ENCODE measurements around the gene DCAF7.

The DCAF7 gene

DNA sequence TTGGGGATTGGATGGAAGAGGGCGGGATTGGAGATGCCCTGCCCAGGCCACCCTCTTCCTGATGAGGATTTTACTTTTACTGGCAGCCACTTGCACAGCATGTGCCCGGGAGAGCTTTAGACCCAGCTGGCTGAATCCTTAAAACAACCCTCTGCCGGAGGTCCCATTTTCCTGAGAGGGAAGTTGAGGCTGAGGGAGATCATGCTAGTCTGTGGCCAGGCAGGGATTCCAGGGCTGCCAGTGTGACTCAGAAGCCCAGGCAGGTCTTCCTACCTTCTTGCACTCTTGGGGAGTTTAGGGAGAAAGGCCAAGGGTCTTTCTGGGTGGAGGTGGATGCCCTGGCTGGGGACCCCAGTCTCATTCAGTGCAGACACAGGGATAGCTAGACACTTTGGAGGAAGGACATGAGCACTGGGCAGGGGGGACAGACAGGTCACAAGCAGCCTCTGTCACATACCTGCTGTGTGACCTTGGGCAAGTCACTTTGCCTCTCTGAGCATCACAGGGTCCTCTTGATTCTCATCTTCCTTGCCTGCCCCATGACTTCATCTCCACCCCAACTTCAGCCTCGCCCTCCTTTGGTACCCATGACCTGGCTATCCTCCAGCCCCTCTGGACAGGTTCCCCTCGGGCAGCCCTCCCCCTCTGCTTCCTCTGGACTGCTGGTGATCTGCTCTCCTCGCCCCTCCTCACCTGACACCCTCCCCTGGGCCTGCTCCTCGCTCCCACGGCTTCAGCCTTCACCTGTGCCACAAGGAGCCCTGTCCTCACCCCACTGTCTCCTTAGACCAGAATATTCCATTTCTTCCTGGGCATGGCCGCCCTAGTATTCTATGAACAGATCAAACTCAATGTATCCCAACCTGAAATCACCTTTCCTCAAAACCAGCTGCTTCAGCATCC, 11.3 kb upstream of the DCAF7 start:
- Histone ChIP-seq H3K27me3 (ENCODE audit: low read depth, low read length) (no peaks in the 10 kb centered on the region), H3K79me2 (ENCODE audit: low read length) (no peaks in the 10 kb centered on the region), H4K20me1 (ENCODE audit: insufficient read depth, low read length) (no peaks in the 10 kb centered on the region), H3K4me2 (ENCODE audit: low read length) (no peak overlapping the region), H3K27ac (ENCODE audit: low read length) (no peak overlapping the region), H3K4me1 (ENCODE audit: low read length) (no peaks in the 10 kb centered on the region), H3K4me3 (ENCODE audit: low read length) (no peak overlapping the region), H3K9ac (ENCODE audit: low read length) (no peak overlapping the region), H3K9me3 (ENCODE audit: insufficient read depth, low read length) (no peaks in the 10 kb centered on the region), H3K36me3 (replicated peaks; ENCODE audit: low read depth, low read length) (no peaks in the 10 kb centered on the region), H2AFZ (ENCODE audit: low read depth, low read length) (no peak overlapping the region)
- TF ChIP-seq, protein P1, sequence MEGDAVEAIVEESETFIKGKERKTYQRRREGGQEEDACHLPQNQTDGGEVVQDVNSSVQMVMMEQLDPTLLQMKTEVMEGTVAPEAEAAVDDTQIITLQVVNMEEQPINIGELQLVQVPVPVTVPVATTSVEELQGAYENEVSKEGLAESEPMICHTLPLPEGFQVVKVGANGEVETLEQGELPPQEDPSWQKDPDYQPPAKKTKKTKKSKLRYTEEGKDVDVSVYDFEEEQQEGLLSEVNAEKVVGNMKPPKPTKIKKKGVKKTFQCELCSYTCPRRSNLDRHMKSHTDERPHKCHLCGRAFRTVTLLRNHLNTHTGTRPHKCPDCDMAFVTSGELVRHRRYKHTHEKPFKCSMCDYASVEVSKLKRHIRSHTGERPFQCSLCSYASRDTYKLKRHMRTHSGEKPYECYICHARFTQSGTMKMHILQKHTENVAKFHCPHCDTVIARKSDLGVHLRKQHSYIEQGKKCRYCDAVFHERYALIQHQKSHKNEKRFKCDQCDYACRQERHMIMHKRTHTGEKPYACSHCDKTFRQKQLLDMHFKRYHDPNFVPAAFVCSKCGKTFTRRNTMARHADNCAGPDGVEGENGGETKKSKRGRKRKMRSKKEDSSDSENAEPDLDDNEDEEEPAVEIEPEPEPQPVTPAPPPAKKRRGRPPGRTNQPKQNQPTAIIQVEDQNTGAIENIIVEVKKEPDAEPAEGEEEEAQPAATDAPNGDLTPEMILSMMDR (IDR thresholded peaks at IDR 0.05; ENCODE audit: low read depth, low read length): no peak
- TF ChIP-seq EZH2phosphoT487 (IDR thresholded peaks at IDR 0.05; ENCODE audit: low read depth): no peak

- no peaks in the 10 kb centered on the region for H3K79me2 ChIP-seq (ENCODE audit: low read length)
- H3K4me1 ChIP-seq (ENCODE audit: low read length): no peaks in the 10 kb centered on the region
- no peak overlapping the region for H3K4me3 ChIP-seq (ENCODE audit: low read length)
- H3K9ac ChIP-seq (ENCODE audit: low read length): no peak overlapping the region
- H3K4me2 ChIP-seq (ENCODE audit: low read length): no peak overlapping the region
- H3K9me3 ChIP-seq (ENCODE audit: insufficient read depth, low read length): no peaks in the 10 kb centered on the region
- H3K27ac ChIP-seq (ENCODE audit: low read length): no peak overlapping the region
- TF ChIP-seq, protein P1 (IDR thresholded peaks at IDR 0.05; ENCODE audit: low read depth, low read length): no peak
- TF ChIP-seq EZH2phosphoT487 (IDR thresholded peaks at IDR 0.05; ENCODE audit: low read depth): no peak
- no peak overlapping the region for H2AFZ ChIP-seq (ENCODE audit: low read depth, low read length)
- H3K36me3 ChIP-seq (replicated peaks; ENCODE audit: low read depth, low read length): no peaks in the 10 kb centered on the region
- H3K27me3 ChIP-seq (ENCODE audit: low read depth, low read length): no peaks in the 10 kb centered on the region
- no peaks in the 10 kb centered on the region for H4K20me1 ChIP-seq (ENCODE audit: insufficient read depth, low read length)
Measured at GRCh38 chr17:63540590-63540989, 9.7 kb upstream of the DCAF7 start.

GRCh38 chr17:63542218-63542545, 8.1 kb upstream of the DCAF7 start:
- Histone ChIP-seq H3K9ac (ENCODE audit: low read length) (no peak overlapping the region), H3K36me3 (replicated peaks; ENCODE audit: low read depth, low read length) (no peaks in the 10 kb centered on the region), H3K79me2 (ENCODE audit: low read length) (no peaks in the 10 kb centered on the region), H3K4me2 (ENCODE audit: low read length) (no peak overlapping the region), H3K4me1 (ENCODE audit: low read length) (no peaks in the 10 kb centered on the region), H2AFZ (ENCODE audit: low read depth, low read length) (no peak overlapping the region), H3K27ac (ENCODE audit: low read length) (no peak overlapping the region), H3K4me3 (ENCODE audit: low read length) (no peak overlapping the region), H4K20me1 (ENCODE audit: insufficient read depth, low read length) (no peaks in the 10 kb centered on the region), H3K27me3 (ENCODE audit: low read depth, low read length) (no peaks in the 10 kb centered on the region), H3K9me3 (ENCODE audit: insufficient read depth, low read length) (no peaks in the 10 kb centered on the region)
- TF ChIP-seq EZH2phosphoT487 (IDR thresholded peaks at IDR 0.05; ENCODE audit: low read depth): no peak
- TF ChIP-seq, protein P1 (IDR thresholded peaks at IDR 0.05; ENCODE audit: low read depth, low read length): no peak

DNA sequence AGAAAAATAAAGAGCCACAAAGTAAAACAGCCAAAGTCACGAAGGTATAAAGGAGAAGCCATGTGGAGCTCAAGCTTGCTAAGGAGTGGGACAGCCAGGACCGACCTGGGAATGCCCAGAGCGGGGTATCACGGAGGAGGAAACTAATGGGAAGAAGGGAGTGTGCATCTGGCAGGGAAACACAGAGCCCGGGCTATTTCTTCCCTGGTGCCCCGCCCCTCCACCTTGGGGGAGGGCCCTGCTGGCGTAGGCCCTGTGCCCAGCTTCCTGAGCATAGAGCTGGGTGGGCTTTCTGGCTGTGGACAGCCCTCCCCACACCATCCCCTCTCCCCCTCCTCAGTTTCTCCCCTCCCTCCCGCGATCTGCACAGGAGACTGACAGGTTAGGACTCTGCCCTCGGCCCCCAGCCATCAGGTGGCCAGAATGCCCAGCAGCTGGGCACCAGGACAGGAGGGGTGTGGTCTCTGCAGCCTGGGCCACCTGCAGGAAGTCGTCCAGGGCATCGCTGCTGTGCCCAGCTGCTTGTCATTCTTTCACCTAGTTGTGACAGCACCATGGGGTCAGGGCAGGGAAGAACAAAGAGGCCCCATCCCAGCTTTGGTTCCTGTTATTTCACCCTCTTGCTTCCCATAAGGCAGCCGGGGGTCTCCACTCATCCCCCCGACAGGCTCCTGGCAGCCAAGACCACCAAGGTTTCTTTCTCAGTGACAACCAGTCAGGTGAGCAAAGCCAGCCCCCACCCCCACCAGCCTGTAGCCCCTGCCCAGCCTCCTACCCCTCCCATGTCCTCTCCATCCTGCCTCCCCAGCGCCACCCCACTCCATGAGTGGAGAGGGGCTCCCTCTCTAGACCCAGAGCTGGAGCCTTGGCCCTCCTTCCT, 7.1 kb upstream of the DCAF7 start:
- H3K9me3 ChIP-seq (ENCODE audit: insufficient read depth, low read length): no peaks in the 10 kb centered on the region
- no peaks in the 10 kb centered on the region for H3K79me2 ChIP-seq (ENCODE audit: low read length)
- H3K4me2 ChIP-seq (ENCODE audit: low read length): no peak overlapping the region
- no peak overlapping the region for H3K27ac ChIP-seq (ENCODE audit: low read length)
- H4K20me1 ChIP-seq (ENCODE audit: insufficient read depth, low read length): no peaks in the 10 kb centered on the region
- no peaks in the 10 kb centered on the region for H3K36me3 ChIP-seq (replicated peaks; ENCODE audit: low read depth, low read length)
- no peaks in the 10 kb centered on the region for H3K27me3 ChIP-seq (ENCODE audit: low read depth, low read length)
- TF ChIP-seq, protein P1 (IDR thresholded peaks at IDR 0.05; ENCODE audit: low read depth, low read length): no peak
- TF ChIP-seq EZH2phosphoT487 (IDR thresholded peaks at IDR 0.05; ENCODE audit: low read depth): no peak
- H3K9ac ChIP-seq (ENCODE audit: low read length): no peak overlapping the region
- H2AFZ ChIP-seq (ENCODE audit: low read depth, low read length): no peak overlapping the region
- no peak overlapping the region for H3K4me3 ChIP-seq (ENCODE audit: low read length)
- H3K4me1 ChIP-seq (ENCODE audit: low read length): no peaks in the 10 kb centered on the region
